Activated B cell treated with CpG ODN at 0.5 μM for 24 hours (primary cell): Measurements from ENCODE around the gene ZFHX3. TPM values are rescaled to one million over a fixed set of nuclear protein-coding genes. Genes with fewer than 3 reads are reported as not detected.
A peak's percentile ranks its signal among the peaks of the same experiment; 100 is the strongest.

Experiments used
- ATAC-seq: fragments of 200-7000 bp; cut with Tn5 transposase; one replicate; pipeline ENCODE4 v1.10.0; 2021; ENCODE audit warnings: low read depth, mild to moderate bottlenecking, moderate library complexity
- CTCF ChIA-PET: fragments of 350-600 bp; sonication (Branson Sonifier 250); formaldehyde crosslinking; loops from one replicate; lab custom pipeline; 2021; ENCODE audit warnings: antibody characterized with exemption; lab: Charles Lee
- POLR2A ChIA-PET: fragments of 350-600 bp; sonication (Branson Sonifier 250); formaldehyde crosslinking; loops from one replicate; lab custom pipeline; 2021; ENCODE audit warnings: antibody characterized with exemption; lab: Charles Lee
- DNase-seq: peaks from one replicate; pipeline ENCODE4 v3.0.0; 2022
- H3K27ac Mint-ChIP-seq: one replicate; pipeline ENCODE4 v1.8.0; 2020; ENCODE audit warnings: mixed read lengths
- H3K27me3 Mint-ChIP-seq: one replicate; pipeline ENCODE4 v1.8.0; 2021; ENCODE audit warnings: mixed read lengths
- H3K36me3 Mint-ChIP-seq: one replicate; pipeline ENCODE4 v1.8.0; 2021; ENCODE audit warnings: low read depth, mixed read lengths
- H3K4me1 Mint-ChIP-seq: one replicate; pipeline ENCODE4 v1.8.0; 2021; ENCODE audit warnings: mixed read lengths
- H3K4me3 Mint-ChIP-seq: one replicate; pipeline ENCODE4 v1.8.0; 2020; ENCODE audit warnings: mild to moderate bottlenecking, mixed read lengths
- H3K9me3 Mint-ChIP-seq: one replicate; pipeline ENCODE4 v1.8.0; 2020; ENCODE audit warnings: mixed read lengths
- intact Hi-C: fragments of 100-400 bp; cut with micrococcal nuclease; formaldehyde crosslinking; loops from one replicate; pipeline ENCODE4 v1.15.1; 2024
- total RNA-seq: library from RNA; stranded (reverse); gene quantifications from 2 replicates; pipeline ENCODE4 v1.2.3, GENCODE V29; 2022
- TF ChIP-seq, protein P1 (sequence below): fragments of 200-600 bp; IDR thresholded peaks from one replicate; pipeline ENCODE4 v1.8.0; 2022; ENCODE audit warnings: antibody characterized with exemption, mild to moderate bottlenecking

ZFHX3 gene
- total RNA-seq, 1 donor from 2014 or later = 9.2 TPM

DNA sequence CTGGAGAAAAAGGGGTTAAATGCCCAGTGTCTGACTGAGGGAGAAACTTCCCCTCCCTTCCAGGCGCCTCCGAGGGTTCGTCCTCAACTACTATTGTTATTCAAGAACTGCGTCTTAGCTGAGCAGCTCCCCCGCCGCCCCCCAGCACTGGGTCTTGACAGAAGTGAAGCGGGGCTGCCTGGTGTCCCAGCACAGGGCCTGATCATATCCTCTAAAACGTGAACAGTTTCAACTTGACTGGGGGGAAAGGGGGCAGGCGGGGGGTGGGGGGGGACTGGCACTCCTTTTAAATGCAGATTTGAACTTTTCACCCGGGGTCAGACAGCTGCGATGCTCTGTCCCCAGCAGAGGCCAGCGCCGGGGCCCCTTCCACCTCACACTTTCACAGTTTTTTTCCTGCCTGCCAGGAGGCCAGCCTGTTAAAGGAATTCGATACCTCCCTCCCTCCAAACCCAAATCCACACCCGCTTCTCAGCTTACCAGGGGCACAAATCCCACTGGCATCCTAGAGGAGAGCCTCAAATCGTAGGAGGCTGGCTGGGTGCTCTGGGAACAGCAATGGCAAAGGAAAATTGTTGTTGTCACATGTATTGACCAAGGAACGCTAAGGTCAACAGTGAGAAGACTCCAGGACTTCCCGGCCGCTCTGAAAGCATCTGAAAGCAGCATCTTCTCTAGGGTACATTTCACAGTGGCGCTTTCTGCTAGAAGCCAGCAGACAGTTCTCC, 14.5 kb downstream of the ZFHX3 start:
- no peak overlapping the region for H3K4me3 Mint-ChIP-seq
- H3K9me3 Mint-ChIP-seq = no peaks in the 10 kb centered on the region
- no peak overlapping the region for H3K27ac Mint-ChIP-seq
- intact Hi-C loops = loop anchor here (5.0 to 10.0 kb wide), 2 partner anchors 34 to 249 kb away; no protein-coding TSS in a partner anchor
- ATAC-seq (no peak), DNase-seq (no peak)
- H3K36me3 Mint-ChIP-seq = no peaks in the 10 kb centered on the region
- peaks cover 46% of the 10 kb centered on the region for H3K4me1 Mint-ChIP-seq
- ChIA-PET CTCF (no interaction called here), POLR2A (interaction anchor here (0.6 kb wide), 1 partner anchor 16 kb away, joined by 4 read pairs; no protein-coding TSS in a partner anchor)
- TF ChIP-seq, protein P1, sequence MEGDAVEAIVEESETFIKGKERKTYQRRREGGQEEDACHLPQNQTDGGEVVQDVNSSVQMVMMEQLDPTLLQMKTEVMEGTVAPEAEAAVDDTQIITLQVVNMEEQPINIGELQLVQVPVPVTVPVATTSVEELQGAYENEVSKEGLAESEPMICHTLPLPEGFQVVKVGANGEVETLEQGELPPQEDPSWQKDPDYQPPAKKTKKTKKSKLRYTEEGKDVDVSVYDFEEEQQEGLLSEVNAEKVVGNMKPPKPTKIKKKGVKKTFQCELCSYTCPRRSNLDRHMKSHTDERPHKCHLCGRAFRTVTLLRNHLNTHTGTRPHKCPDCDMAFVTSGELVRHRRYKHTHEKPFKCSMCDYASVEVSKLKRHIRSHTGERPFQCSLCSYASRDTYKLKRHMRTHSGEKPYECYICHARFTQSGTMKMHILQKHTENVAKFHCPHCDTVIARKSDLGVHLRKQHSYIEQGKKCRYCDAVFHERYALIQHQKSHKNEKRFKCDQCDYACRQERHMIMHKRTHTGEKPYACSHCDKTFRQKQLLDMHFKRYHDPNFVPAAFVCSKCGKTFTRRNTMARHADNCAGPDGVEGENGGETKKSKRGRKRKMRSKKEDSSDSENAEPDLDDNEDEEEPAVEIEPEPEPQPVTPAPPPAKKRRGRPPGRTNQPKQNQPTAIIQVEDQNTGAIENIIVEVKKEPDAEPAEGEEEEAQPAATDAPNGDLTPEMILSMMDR = no peak
- peaks cover 29% of the 10 kb centered on the region for H3K27me3 Mint-ChIP-seq

GRCh38 chr16:73032541-73033270, 15.2 kb downstream of the ZFHX3 start:
- no peaks in the 10 kb centered on the region for H3K9me3 Mint-ChIP-seq
- POLR2A ChIA-PET = interaction anchor here (0.6 kb wide), 1 partner anchor 387 kb away, joined by 3 read pairs; no protein-coding TSS in a partner anchor
- ATAC-seq = no peak
- CTCF ChIA-PET = interaction anchor here (0.7 kb wide), 1 partner anchor 188 kb away, joined by 3 read pairs; no protein-coding TSS in a partner anchor
- peaks cover 45% of the 10 kb centered on the region for H3K4me1 Mint-ChIP-seq
- TF ChIP-seq, protein P1 = no peak
- no peak for DNase-seq
- H3K27me3 Mint-ChIP-seq = peaks cover 27% of the 10 kb centered on the region
- H3K4me3 Mint-ChIP-seq = peak overlapping the region; percentile 45
- H3K27ac Mint-ChIP-seq = peak overlapping the region; percentile 53
- H3K36me3 Mint-ChIP-seq = no peaks in the 10 kb centered on the region
- intact Hi-C loops = loop anchor here (5.0 to 10.0 kb wide), 2 partner anchors 35 to 248 kb away; no protein-coding TSS in a partner anchor

DNA sequence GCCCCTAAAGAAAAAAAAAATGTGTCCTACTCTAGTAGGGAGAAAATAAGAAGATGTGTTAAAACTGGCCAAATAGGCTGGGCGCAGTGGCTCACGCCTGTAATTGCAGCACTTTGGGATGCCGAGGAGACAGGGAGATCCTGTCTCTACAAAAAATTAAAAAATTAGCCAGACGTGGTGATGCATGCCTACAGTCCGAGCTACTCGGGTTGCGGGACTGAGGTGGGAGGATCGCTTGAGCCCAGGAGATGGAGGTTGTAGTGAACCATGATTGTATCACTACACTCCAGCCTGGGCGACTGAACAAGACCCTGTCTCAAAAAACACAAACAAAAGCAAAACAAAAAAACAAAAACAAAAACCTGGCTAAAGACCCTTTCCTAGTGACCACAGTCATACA, 15.9 kb downstream of the ZFHX3 start:
- intact Hi-C loops = loop anchor here (5.0 to 10.0 kb wide), 2 partner anchors 35 to 247 kb away; no protein-coding TSS in a partner anchor
- H3K27me3 Mint-ChIP-seq = peaks cover 25% of the 10 kb centered on the region

GRCh38 chr16:73031155-73031866, 16.6 kb downstream of the ZFHX3 start:
- no peak for ATAC-seq
- DNase-seq = no peak
- TF ChIP-seq, protein P1 = no peak
- Mint-ChIP-seq H3K4me3 (no peak overlapping the region), H3K4me1 (peaks cover 34% of the 10 kb centered on the region), H3K27ac (no peak overlapping the region), H3K9me3 (no peaks in the 10 kb centered on the region), H3K27me3 (peaks cover 24% of the 10 kb centered on the region), H3K36me3 (no peaks in the 10 kb centered on the region)
- POLR2A ChIA-PET = no interaction called here
- intact Hi-C loops = loop anchor here (5.0 to 10.0 kb wide), 2 partner anchors 36 to 247 kb away; no protein-coding TSS in a partner anchor
- CTCF ChIA-PET = no interaction called here

More for the DNA sequence above, 15.9 kb downstream of the ZFHX3 start:
- DNase-seq (no peak), ATAC-seq (no peak)
- ChIA-PET CTCF (interaction anchor here (0.7 kb wide), 1 partner anchor 189 kb away, joined by 3 read pairs; no protein-coding TSS in a partner anchor), POLR2A (interaction anchor here (0.6 kb wide), 1 partner anchor 387 kb away, joined by 3 read pairs; no protein-coding TSS in a partner anchor)
- Mint-ChIP-seq H3K9me3 (no peaks in the 10 kb centered on the region), H3K4me1 (peaks cover 41% of the 10 kb centered on the region), H3K27ac (no peak overlapping the region), H3K36me3 (no peaks in the 10 kb centered on the region), H3K4me3 (no peak overlapping the region)
- TF ChIP-seq, protein P1 = no peak
